Effector memory CD4-positive, alpha-beta T cell (primary cell): ENCODE data around the gene PHF20.
"Not testable (repeated sequence)": the region's sequence is repeated elsewhere in the genome, so short reads cannot be mapped to it uniquely, and the experiment has no call there.

Source experiments
- DNase-seq, 3 donors: peaks; one replicate each; pipeline ENCODE4 v3.0.0-alpha.2; 2020
- H3K27ac ChIP-seq: 2 replicates; pipeline ENCODE4 v1.7.0; 2013; ENCODE audit warnings: mild to moderate bottlenecking, low read length, moderate library complexity; ENCODE audit not compliant: insufficient read depth, poor library complexity, severe bottlenecking
- H3K27me3 ChIP-seq: replicated peaks from 2 replicates; pipeline ENCODE4 v1.7.0; 2013; ENCODE audit warnings: mild to moderate bottlenecking, low read length; ENCODE audit not compliant: insufficient read depth, control insufficient read depth, poor library complexity, severe bottlenecking
- H3K36me3 ChIP-seq: 2 replicates; pipeline ENCODE4 v1.7.0; 2013; ENCODE audit warnings: mild to moderate bottlenecking, low read length, moderate library complexity; ENCODE audit not compliant: control insufficient read depth, insufficient read depth
- H3K4me1 ChIP-seq: 2 replicates; pipeline ENCODE4 v1.7.0; 2013; ENCODE audit warnings: low read length, mild to moderate bottlenecking; ENCODE audit not compliant: control insufficient read depth, insufficient read depth, poor library complexity, severe bottlenecking
- H3K4me3 ChIP-seq: 2 replicates; pipeline ENCODE4 v1.7.0; 2013; ENCODE audit warnings: low read length, low read depth, mild to moderate bottlenecking; ENCODE audit not compliant: insufficient read depth, poor library complexity, severe bottlenecking
- H3K9me3 ChIP-seq: 2 replicates; pipeline ENCODE4 v1.7.0; 2013; ENCODE audit warnings: mild to moderate bottlenecking, low read length, moderate library complexity; ENCODE audit not compliant: control insufficient read depth

PHF20 gene

DNA sequence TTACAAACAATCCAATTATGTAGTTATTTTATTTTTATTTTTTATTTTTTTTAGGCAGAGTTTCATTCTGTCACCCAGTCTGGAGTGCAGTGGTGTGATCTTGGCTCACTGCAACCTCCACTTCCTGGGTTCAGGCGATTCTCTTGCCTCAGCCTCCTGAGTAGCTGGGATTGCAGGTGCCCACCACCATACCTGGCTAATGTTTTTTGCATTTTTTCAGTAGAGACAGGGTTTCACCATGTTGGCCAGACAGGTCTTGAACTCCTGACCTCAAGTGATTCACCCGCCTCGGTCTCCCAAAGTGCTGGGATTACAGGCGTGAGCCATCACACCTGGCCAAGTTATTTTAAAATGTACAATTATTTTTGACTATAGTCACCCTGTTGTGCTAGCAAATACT is 83.8 kb downstream of the PHF20 start:
- H3K9me3 ChIP-seq, DNase-seq, H3K27ac ChIP-seq, H3K4me3 ChIP-seq, H3K27me3 ChIP-seq, H3K4me1 ChIP-seq: not testable (repeated sequence)
- peaks cover 21% of the 10 kb centered on the region for H3K36me3 ChIP-seq

- Histone ChIP-seq H3K36me3 (peaks cover 18% of the 10 kb centered on the region), H3K27ac (no peak overlapping the region), H3K4me3 (no peak overlapping the region), H3K9me3 (no peaks in the 10 kb centered on the region), H3K4me1 (no peaks in the 10 kb centered on the region), H3K27me3 (no peaks in the 10 kb centered on the region)
- no peak for DNase-seq
Measured at GRCh38 chr20:35856866-35857265, 85.1 kb downstream of the PHF20 start.

- Histone ChIP-seq H3K36me3 (peaks cover 13% of the 10 kb centered on the region), H3K9me3 (no peaks in the 10 kb centered on the region), H3K27me3 (no peaks in the 10 kb centered on the region), H3K4me3 (no peak overlapping the region), H3K27ac (no peak overlapping the region), H3K4me1 (no peaks in the 10 kb centered on the region)
- no peak for DNase-seq
Measured at GRCh38 chr20:35866418-35867202, 94.8 kb downstream of the PHF20 start.

DNA sequence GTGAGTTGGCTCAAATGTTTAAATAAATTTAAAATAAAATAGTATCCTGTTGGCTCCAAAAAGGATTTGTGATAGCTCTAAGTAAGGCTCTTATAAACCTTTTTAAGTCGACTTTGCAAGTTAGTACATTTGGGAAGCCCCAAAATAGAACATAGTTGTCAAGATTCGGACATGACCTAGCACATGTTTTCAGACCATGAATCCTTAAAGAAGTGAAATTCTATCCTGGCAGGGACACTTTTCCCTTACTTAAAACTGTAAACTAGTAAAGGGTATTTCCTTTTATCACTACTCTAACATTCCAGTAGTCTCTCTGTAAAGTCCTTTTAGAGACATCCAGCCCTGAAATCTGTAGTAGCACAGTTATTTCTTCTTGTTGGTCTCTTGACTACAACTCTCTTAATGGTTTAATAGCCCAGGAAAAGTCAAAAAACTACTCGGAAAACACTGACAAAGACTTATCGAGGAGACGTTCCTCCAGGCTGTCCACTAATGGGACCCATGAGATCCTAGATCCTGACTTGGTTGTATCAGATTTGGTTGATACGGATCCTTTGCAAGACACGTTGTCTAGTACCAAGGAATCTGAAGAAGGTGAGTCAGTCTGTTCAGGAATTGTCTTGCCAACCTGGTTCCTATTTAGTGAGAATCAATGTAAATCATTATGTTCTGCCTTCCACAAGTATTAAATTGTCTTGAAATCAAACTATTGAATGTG is 98.9 kb downstream of the PHF20 start:
- H3K4me3 ChIP-seq = no peak overlapping the region
- no peak overlapping the region for H3K27ac ChIP-seq

GRCh38 chr20:35871259-35871771 is 99.5 kb downstream of the PHF20 start:
- no peaks in the 10 kb centered on the region for H3K27me3 ChIP-seq
- H3K4me1 ChIP-seq = no peaks in the 10 kb centered on the region
- no peak overlapping the region for H3K4me3 ChIP-seq
- DNase-seq = no peak
- H3K27ac ChIP-seq = no peak overlapping the region
- no peaks in the 10 kb centered on the region for H3K9me3 ChIP-seq
- peaks cover 4% of the 10 kb centered on the region for H3K36me3 ChIP-seq

More for the DNA sequence above, 98.9 kb downstream of the PHF20 start:
- Histone ChIP-seq H3K4me1 (no peaks in the 10 kb centered on the region), H3K36me3 (peaks cover 4% of the 10 kb centered on the region), H3K27me3 (no peaks in the 10 kb centered on the region), H3K9me3 (no peaks in the 10 kb centered on the region)
- no peak for DNase-seq

DNA sequence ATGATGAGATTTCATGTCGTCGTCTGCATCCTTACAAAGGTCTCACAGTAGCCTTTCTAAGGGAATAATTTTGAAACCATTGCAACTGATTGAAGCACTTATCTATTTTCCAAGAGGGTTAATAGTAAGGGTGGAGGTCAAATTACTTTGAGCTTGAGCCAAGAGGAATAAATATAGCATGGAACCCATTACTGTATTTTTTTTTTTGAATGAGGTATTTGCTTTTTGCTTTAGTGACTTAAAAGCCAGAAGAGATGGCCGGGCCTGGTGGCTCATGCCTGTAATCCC is 104.2 kb downstream of the PHF20 start:
- Histone ChIP-seq H3K27ac (no peak overlapping the region), H3K9me3 (no peaks in the 10 kb centered on the region), H3K27me3 (no peaks in the 10 kb centered on the region), H3K4me1 (no peaks in the 10 kb centered on the region), H3K36me3 (peaks cover 7% of the 10 kb centered on the region), H3K4me3 (no peak overlapping the region)
- no peak for DNase-seq

- peaks cover 7% of the 10 kb centered on the region for H3K36me3 ChIP-seq
- no peaks in the 10 kb centered on the region for H3K9me3 ChIP-seq
- no peak for DNase-seq
- no peak overlapping the region for H3K4me3 ChIP-seq
- H3K27me3 ChIP-seq = no peaks in the 10 kb centered on the region
- no peak overlapping the region for H3K27ac ChIP-seq
- no peaks in the 10 kb centered on the region for H3K4me1 ChIP-seq
Measured at GRCh38 chr20:35877611-35878010, 105.8 kb downstream of the PHF20 start.

DNA sequence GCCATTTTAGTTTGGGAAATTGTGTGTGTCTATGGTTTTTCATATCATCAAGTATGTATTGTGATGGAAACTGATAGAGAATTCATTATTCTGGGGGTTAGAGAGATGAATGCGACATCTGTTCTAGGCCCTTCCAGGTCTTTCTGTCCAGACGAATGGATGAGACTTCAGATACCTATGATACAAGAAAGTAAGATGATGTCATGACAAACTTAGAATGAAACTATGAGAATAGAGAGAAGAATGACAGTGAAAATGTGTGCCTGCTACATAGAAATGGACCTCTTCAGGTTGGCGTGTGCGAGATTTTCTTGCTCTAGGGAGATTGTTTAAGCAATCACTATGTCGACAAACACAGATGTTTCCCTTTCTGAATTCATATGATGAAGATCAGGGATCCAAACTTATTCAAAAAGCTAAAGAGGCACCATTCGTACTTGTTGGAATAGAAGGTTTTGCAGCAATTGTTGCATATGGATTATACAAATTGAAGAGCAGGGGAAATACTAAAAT is 106.4 kb downstream of the PHF20 start:
- no peaks in the 10 kb centered on the region for H3K9me3 ChIP-seq
- H3K36me3 ChIP-seq = peaks cover 7% of the 10 kb centered on the region
- DNase-seq = no peak
- H3K27ac ChIP-seq = no peak overlapping the region
- H3K4me3 ChIP-seq = no peak overlapping the region
- H3K4me1 ChIP-seq = no peaks in the 10 kb centered on the region
- H3K27me3 ChIP-seq = no peaks in the 10 kb centered on the region

DNA sequence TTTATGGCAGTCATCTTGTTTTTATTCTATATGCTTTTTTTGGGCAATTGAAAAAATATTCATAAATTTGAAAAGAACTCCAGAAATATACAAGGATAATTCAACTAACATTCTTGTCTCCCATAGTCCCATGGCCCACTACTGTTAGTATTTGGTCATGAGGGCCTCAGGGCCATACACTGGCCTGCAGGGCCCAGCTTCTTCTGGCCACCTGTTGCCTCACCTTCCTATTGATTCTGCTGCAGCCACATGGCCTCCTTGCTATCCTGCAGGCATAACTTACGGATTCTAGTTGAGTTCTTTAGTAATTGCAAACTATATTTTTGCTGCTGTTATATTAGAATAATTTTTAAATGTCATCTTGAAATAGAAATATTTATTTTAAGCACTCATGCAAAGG is 109.9 kb downstream of the PHF20 start:
- DNase-seq = no peak
- Histone ChIP-seq H3K27ac (no peak overlapping the region), H3K9me3 (no peaks in the 10 kb centered on the region), H3K27me3 (no peaks in the 10 kb centered on the region), H3K4me1 (no peaks in the 10 kb centered on the region), H3K36me3 (peaks cover 11% of the 10 kb centered on the region), H3K4me3 (no peak overlapping the region)
